NCI-H774 (cell line): ENCODE measurements around the gene HMX3.
"Not testable (repeated sequence)": the region's sequence is repeated elsewhere in the genome, so short reads cannot be mapped to it uniquely, and the experiment has no call there.

Experiments
- DNase-seq: peaks from one replicate; lab custom pipeline; 2025; lab: John Stamatoyannopoulos, UW

The HMX3 gene

DNA sequence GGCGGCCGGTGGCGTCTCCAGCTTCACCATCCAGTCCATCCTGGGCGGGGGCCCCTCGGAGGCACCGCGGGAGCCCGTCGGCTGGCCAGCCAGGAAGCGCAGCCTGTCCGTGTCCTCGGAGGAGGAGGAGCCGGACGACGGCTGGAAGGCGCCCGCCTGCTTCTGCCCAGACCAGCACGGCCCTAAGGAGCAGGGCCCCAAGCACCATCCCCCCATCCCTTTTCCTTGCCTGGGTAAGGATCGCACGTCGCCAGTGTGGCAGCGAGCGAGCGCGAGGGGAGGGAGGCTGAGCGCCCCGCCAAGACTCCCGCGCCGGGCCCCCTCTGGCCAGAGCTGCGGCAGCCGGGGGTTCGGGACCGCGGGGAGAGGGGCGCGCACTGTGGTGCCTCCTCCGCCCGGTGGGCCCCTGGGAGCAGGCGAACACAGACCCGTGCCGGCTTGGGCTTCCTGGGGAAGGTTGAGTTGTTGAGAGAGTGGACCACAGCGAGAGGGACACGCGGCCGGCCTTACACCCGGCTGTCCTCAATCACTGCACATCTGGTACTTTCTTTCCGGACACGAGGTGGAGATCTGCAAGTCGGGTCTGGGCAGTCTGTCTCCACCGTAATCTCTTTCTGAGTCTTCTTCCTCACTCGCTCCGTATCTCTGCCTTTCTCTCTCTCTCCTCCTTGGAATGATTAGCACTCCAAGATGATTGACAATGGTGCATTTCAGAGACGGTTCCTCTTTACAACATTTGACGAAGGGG lies 12.8 kb downstream of the HMX3 start:
- no peak for DNase-seq

DNA sequence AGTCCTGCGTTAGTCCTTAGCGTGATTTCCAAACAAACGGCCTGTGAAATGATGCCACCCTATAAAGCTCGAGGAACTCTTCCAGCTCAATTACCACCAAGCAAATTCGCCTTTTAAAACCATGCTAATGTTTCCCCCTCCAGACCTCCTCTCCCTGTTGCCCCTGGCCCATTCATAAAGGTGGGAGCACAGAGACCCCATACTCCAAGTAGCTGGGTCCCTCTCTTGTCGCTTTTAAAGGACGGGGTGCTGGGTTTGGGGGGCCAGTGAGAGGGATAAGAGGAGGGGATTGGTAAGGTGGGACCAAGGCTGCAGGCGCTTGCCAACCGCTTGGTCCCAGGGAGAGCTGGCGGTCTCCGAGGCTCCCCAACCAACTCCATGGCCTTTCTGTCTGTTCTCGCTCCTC lies 13.4 kb downstream of the HMX3 start:
- no peak for DNase-seq

DNA sequence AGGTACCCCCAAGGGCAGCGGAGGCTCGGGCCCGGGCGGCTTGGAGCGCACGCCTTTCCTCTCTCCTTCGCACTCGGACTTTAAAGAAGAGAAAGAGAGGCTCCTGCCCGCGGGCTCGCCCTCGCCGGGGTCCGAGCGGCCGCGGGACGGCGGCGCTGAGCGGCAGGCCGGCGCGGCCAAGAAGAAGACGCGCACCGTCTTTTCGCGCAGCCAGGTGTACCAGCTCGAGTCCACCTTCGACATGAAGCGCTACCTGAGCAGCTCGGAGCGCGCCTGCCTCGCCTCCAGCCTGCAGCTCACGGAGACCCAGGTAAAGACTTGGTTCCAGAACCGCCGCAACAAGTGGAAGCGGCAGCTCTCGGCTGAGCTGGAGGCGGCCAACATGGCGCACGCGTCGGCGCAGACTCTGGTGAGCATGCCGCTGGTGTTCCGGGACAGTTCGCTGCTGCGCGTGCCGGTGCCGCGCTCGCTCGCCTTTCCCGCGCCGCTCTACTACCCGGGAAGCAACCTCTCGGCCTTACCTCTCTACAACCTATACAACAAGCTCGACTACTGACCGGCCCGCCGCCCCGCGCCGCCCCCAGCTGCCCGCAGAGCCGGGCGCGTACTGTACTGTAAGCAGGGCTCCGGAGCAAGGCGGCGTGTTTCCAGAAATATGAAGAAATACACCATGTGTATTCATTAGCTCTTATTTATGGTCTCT lies 13.9 kb downstream of the HMX3 start:
- no peak for DNase-seq

DNA sequence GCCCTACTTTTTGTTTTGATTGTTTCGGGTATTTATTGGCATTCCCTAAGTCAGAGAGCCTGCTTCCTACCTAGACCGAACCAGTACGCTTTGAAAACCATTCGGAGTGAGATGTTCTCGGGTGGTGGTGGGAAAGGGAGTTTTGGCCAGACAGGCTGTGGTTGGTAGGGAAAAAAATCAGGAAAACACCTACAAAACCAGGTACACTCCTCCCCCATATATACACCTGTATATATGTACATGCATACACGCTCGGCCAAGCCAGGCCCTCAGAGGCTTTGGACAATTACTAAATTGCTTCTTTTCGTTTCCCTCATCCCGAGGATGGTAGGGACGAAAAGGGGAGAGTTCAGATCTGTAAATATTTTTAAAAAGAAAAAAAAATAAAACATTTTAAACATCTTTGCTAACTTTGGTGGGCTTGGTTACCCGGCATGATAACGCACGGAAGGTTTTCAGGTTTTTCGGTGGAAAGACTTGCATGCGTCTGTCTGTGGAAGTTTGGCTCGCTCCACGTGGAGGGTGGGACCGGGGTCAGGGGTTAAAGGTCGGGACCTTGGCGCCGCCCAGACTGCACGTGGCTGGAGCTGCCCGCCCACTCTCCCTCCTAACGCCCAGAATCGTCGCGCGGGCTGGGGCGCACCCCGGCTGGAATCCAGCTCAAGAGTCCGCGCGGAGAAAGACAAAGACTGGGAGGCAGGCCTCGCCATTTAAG lies 14.7 kb downstream of the HMX3 start:
- no peak for DNase-seq

DNA sequence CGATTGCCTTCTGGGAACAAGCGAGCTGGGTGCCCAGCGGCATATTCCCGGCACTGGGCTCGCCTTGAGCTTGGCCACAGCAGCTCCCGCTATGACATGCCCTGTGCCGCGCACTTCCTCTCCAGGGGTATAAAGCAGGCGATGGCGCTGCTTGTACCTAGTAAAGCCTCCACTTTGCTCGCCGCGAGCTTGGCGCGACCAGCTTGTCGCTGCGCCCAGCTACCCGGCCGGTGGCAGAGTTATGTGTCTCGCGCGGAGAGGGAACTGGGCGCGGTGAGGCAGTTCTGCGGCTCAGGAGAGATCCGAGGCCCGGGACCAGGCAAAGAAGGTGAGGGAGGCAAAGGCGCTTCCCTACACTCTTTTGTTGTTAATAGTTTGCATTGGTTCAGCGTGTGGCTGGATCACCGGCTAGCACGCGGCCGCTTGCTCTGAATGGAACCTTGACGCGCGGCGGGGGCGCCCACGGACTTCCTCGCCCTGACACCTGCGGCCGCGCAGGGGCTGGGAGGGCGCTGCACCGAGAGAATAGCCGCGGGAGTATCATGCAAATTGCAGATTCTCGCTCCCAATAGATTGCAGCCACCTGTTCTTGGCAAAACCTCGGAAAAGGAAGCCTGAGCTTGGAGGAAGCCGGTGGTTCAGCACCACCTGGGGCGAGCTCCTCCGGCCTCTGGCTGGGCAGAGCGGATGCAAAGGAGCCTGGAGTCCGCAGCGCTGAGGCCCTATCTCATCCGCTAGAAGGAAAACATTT lies 15.4 kb downstream of the HMX3 start:
- DNase-seq: no peak

DNA sequence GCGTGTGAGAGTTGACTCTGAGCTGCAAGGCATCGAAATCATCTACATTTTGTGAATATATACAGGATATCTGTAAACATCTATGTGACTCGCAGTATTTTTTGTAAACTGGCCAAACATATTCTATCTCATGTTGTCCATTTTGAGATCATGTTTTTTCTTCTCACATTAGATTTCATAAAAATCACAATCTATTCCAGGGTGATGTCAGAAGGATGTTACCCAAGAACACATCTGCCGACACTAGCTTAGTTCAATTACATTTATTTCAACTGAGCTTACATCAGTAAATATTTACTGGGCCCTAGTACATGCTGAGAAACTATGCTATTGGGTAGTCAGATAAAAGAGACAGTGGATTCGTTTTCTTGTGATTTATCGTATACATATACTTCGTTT lies 16.0 kb downstream of the HMX3 start:
- DNase-seq: no peak

DNA sequence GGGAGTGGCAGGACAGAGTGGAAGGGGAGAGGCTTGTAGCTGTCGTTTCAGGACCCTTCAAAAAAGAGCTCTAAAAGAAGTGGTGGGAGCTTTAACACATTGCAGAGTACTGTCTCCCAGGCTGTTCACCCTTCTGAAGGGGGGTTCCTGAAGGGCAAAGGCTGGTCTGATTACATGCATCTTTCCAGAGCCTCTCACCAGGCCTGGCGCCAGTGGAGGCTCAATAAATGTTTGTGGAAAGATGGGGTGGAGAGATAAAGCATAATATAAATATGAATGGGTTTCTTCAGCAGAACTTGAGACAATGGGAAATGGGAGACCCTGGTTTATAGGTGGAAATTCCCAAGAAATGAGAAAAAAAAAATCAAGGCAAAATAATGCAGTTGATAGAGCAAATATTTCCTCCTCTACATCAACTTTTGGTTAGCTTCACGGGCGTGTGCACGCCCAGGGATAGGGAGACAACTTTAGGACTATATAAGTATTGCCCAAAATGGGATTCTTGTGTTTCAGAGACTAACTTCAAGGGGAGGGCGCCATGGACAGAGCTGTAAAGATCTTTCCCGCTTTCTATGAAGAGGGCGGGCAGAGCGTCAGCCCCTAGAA lies 17.8 kb downstream of the HMX3 start:
- no peak for DNase-seq

DNA sequence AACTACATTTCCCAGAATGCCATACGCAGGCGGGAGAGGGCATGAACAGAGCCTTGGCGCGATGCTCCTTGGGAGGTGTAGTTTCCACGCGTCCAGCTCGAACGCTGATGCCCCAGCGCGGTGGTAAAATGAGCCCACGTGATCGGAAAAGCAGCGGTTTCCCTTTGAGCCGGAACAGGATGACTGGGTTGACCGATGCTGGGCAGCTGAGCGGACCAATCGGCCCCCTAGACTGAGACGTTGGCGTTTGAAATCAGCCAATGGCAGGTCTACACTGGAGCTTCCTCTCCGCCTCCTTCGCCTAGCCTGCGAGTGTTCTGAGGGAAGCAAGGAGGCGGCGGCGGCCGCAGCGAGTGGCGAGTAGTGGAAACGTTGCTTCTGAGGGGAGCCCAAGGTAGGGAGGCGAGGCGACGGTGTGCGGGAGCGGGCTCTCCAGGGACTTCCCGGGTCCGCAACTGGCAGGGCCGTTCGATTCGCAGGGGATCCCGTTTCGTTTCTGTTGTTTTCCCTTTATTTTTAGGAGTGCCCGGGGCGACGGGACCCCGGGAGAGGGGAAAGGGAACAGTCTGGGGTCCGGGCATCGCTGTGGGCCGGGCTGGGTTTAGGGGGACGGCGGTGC lies 18.4 kb downstream of the HMX3 start, which contains the start of gene BUB3:
Gene BUB3, plus strand, starts transcription at position 311 of the 619 bp plus-strand sequence. CDS start 516 bp downstream, outside the sequence.
- peak; percentile 94 for DNase-seq

DNA sequence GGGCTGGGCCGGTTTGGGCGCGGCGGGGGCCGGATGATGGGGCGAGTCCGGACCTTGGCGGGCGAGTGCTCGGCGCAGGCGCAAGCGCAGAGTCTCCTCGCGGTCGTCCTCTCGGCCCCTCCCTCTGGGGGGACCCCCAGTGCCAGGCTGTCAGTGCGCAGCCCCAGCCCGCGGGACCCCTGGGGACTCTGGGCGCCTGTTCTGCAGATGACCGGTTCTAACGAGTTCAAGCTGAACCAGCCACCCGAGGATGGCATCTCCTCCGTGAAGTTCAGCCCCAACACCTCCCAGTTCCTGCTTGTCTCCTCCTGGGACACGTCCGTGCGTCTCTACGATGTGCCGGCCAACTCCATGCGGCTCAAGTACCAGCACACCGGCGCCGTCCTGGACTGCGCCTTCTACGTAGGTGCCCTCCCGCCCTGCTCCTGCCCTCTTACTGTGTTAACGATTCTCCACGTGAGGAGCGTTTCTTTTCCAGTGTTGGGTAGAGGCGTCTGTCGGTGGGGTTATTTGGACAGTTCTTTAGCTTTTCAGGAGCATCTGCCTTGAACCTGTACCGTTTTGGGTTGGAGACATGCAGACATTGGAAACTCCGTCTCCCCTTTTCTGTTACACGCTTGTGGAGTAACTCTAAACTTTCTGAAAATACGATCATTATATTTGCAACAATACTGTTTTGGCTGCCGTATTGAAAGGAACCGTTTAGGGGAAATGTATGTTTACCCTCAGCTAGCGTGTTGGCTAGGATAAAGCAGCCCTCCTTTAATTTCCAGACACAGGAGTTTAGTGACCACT lies 19.1 kb downstream of the HMX3 start:
- DNase-seq: no peak

DNA sequence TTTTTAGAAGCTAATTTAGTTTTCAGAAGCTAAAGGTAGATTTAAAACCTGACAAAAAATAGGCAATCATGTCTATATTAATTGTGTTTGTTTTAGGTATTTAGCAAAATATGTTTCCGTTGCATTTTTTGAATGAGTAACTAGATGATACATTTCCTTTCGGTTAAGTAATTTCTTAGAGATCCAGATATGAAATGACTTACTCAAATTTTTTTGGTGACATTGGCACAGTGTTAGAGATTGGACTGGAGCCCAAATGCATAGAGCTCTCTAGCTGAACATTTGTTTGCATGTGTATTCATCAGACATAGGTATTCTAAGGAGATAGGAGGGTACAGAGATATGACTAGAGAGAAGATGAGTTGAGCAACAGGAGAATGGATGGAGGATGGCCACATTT lies 20.3 kb downstream of the HMX3 start:
- no peak for DNase-seq

DNA sequence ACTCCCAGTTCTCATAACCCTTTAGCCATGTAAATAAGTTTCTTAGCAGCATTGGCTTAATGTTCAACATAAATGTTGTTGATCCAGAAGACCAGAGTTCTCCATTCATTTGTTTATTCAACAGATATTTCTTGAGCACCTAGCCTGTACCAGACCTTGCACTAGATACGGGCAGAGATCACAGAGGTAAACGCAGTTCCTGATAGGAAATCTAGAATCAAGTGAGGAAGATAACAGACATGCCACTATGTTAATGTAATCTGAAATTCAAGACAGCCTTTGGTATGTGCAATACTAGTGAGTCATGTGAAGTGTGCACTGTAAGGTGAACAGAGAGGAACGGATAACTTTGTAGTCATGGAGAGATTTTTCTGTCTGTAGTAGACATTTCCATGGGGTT lies 21.4 kb downstream of the HMX3 start:
- DNase-seq: no peak

DNA sequence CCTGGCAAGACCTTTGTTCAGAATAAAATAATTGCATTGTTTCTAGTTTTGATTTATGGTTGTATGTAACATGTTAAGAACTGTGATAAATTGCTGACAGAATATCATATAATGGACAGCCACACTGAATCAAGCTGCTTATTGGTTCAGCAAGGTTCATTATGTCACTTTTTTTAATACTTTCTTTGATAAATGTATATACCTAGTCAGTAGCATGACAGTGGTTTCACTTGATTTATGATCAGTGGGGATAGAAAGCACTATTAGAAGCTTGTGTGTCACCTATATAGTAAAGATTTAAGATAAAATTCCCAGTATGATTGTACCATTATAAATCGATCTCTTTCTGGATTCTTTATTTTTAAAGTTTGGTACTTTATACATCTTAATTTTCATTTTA lies 22.9 kb downstream of the HMX3 start:
- no peak for DNase-seq

DNA sequence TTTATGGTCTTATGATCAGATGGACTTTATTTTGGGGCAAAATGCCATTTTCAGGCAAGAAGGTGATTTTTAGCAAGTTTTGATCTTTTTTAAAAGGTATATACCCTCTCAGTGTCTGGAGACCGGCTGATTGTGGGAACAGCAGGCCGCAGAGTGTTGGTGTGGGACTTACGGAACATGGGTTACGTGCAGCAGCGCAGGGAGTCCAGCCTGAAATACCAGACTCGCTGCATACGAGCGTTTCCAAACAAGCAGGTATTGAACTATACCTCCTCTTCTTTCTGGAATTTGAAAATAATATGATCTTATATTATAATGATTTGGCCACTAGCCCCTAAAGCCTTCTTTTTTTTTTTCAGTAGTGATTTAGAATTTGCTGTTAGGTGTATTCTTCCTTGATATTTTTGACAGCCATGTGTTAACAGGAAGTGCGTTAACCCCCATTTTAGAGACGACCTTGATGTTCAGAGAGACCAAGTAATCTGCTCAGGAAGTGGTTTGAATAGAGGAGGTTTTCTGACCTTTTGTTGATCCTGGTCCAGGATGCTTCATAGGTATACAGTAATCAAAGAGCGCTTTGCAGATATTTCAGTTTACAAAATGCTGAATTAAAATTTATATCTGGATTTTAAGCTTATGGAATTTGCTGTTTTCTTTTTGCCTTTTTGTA lies 24.7 kb downstream of the HMX3 start:
- no peak for DNase-seq

DNA sequence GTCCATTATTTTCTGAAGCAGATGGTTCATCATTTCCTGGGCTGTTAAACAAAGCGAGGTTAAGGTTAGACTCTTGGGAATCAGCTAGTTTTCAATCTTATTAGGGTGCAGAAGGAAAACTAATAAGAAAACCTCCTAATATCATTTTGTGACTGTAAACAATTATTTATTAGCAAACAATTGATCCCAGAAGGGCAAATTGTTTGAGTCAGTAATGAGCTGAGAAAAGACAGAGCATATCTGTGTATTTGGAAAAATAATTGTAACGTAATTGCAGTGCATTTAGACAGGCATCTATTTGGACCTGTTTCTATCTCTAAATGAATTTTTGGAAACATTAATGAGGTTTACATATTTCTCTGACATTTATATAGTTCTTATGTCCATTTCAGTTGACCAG lies 28.5 kb downstream of the HMX3 start:
- DNase-seq: no peak

DNA sequence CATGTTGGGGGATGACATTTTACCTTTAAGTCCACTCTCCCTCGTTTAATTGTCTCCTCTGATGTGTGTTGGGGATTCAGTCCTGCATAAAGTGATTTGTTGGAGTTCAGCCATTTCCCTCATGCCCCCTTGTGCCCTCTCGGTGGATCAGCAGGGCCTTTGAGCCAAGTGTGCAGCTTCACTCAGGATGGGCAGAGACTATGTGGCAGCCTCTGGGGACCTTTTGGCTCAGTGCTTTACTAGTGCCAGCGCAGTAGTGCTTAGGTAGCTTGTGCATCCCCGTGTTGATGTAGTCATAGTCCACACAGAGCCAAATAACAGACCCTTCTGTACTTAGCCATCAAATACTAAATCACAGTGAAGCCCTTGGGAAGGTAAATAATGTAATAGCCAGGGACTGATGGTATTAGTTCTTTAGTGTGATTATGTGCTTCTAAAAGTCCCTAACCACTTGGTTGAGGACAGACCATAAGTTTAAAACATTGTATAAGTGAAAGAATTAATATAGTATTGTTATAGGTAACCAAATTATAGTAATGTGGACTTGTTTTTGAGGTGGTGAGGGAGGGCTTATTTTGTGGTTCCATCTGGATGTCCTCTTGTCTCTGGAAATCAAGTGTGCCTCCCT lies 29.8 kb downstream of the HMX3 start:
- no peak for DNase-seq

DNA sequence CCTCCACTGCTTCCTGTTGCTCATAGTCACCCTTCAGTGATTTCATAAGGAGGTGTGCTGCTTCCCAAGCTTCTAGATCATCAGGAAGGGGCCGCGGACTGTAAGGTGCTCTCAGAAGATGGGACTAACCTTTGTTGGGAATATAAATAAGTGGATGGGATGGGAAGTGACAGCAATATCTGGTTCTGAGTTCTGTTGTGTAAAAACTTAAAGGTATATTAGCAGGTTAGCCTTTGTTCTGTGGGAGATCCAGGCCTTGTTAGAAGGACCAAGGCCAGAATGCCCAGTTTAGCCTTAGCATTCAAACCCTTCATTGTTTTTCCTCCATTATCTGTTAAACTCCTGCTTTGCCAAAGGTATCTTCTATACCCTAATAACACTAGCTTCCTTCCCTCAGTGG lies 30.8 kb downstream of the HMX3 start:
- DNase-seq: no peak

DNA sequence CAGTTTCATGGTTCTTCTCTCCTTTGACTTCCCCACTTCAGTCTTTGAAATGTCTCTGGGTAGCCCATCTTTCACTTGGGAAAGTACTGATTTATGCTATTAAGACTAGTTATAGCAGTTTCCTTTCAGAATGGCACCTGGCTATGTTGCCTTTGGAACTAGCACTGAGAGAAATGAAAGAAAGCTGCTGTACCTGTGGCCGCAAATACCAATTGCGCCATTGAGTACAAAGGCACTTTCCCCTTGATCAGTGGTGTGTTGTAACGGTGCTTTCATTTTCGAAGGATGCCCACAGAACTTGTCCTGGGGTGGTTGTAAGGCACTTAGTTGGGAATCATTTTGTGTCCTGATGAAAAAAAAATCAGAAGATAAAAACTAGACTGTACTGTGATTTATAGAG lies 35.2 kb downstream of the HMX3 start:
- no peak for DNase-seq

DNA sequence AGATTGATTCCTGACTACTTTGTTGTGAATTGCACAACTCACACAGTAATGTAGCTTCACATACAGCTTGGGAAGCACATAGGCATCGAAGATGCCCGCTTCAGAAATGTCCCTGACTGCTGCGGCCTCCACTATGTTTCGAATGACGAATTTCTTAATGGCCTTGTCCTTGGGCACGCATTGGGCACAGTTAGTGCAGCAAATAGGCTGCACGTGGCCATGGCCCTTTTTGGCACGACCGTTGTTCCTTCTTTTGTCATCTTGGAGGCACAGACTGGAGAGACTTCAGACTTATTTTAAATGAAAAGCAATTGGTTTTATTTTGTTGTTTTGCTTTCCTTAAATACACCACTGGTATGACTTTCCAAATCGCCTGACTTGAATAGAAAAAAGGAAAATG lies 35.8 kb downstream of the HMX3 start:
- DNase-seq: not testable (repeated sequence)
